ENCODE measurements around the gene PRMT7. TPM values are rescaled to one million over a fixed set of nuclear protein-coding genes. Genes with fewer than 3 reads are reported as not detected.

The PRMT7 gene
- total RNA-seq, 1 experiment from 2014 or later = 46.4 TPM

DNA sequence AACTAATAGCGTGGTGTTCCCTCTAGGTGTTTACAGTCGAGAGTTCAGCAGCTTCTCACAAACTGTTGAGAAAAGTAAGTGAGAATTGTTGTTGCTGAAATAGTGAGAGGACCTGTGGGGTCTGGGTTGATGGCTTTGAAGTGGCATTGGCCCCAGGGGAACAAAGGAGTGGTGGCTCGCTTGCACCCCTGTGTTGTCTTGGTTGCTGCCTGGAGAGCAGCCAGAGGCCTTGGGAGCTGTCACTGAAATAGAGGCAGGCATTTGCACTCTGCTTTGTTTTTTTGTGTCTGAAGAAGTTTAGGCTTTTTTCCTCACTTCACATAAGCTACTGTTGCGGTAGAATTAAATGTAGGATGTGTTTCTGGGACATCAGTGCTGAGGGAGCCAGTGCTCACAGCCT lies 36.8 kb downstream of the PRMT7 start:
- Histone ChIP-seq H3K79me2 (ENCODE audit: low read length) (no peaks in the 10 kb centered on the region), H3K27ac (ENCODE audit: low read length) (no peak overlapping the region), H3K27me3 (ENCODE audit: low read length) (no peaks in the 10 kb centered on the region), H2AFZ (ENCODE audit: low read length) (no peak overlapping the region), H3K4me3 (ENCODE audit: low read length) (no peak overlapping the region), H3K9me2 (replicated peaks; ENCODE audit: low read length) (no peaks in the 10 kb centered on the region), H3K36me3 (ENCODE audit: low read depth, low read length) (no peaks in the 10 kb centered on the region; the same call in 1 of the 2 replicates), H3K9me3 (ENCODE audit: low read length) (no peaks in the 10 kb centered on the region), H3K4me2 (ENCODE audit: low read length) (no peak overlapping the region), H4K20me1 (ENCODE audit: low read length) (no peaks in the 10 kb centered on the region), H3K4me1 (ENCODE audit: insufficient read depth, low read length) (no peaks in the 10 kb centered on the region), H3F3A (ENCODE audit: low read length, unreplicated experiment) (no peaks in the 10 kb centered on the region), H3K9ac (ENCODE audit: low read length) (no peak overlapping the region)
- POLR2A ChIA-PET (ENCODE audit: unreplicated experiment) = no interaction called here
- CTCF ChIA-PET = no interaction called here
- ATAC-seq (no peak), DNase-seq (no peak)
- no TSS peak for BruUV-seq (replicated peaks)
- intact Hi-C loops (cut with micrococcal nuclease) = no loop called here
- TF ChIP-seq EZH2phosphoT487 (IDR thresholded peaks at IDR 0.05; ENCODE audit: borderline replicate concordance, low read length) = no peak

DNA sequence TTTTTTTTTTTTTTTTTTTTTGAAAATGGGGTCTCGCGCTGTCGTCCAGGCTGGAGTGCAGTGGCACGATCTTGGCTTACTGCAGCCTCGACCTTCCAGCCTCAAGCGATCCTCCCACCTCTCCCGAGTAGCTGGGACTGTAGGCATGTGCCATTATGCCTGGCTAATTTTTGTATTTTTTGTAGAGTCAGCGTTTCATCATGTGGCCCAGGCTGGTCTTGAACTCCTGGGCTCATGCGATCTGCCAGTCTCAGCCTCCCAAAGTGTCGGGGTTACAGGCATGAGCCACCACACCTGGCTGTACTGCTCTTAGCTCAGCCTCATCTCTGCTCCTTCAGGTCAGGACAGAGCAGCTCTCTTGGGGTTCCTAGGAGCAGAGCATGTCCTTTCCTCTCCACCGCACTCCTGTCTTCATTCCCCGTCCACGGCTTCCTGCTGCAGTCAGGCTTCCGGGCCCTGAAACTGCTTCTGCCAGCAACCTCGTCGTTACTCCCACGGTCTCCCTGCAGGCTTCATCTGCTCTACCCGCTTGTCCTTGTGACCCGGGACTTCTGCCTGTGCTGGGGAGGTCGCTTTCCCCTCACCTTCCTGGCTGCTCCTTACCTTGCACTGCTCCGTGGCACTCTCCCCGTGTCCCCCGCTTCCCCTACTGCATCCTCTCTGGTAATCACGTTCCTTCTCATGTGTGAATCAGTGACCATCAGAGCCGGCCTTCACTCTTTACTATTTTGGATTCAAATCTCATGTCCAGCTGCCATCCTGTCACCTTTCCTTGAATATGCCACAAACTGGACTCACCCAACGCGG lies 38.0 kb downstream of the PRMT7 start:
- no peak overlapping the region for H3K4me2 ChIP-seq (ENCODE audit: low read length)
- no peaks in the 10 kb centered on the region for H3K9me3 ChIP-seq (ENCODE audit: low read length)
- H2AFZ ChIP-seq (ENCODE audit: low read length) = no peak overlapping the region
- no peaks in the 10 kb centered on the region for H3K4me1 ChIP-seq (ENCODE audit: insufficient read depth, low read length)
- H3K9ac ChIP-seq (ENCODE audit: low read length) = no peak overlapping the region
- H3K36me3 ChIP-seq (ENCODE audit: low read depth, low read length) = no peaks in the 10 kb centered on the region
- no peak for TF ChIP-seq EZH2 (IDR thresholded peaks at IDR 0.05; ENCODE audit: low read length, unreplicated experiment)
- no peak for TF ChIP-seq EZH2phosphoT487 (IDR thresholded peaks at IDR 0.05; ENCODE audit: borderline replicate concordance, low read length)
- TF ChIP-seq, protein P1, sequence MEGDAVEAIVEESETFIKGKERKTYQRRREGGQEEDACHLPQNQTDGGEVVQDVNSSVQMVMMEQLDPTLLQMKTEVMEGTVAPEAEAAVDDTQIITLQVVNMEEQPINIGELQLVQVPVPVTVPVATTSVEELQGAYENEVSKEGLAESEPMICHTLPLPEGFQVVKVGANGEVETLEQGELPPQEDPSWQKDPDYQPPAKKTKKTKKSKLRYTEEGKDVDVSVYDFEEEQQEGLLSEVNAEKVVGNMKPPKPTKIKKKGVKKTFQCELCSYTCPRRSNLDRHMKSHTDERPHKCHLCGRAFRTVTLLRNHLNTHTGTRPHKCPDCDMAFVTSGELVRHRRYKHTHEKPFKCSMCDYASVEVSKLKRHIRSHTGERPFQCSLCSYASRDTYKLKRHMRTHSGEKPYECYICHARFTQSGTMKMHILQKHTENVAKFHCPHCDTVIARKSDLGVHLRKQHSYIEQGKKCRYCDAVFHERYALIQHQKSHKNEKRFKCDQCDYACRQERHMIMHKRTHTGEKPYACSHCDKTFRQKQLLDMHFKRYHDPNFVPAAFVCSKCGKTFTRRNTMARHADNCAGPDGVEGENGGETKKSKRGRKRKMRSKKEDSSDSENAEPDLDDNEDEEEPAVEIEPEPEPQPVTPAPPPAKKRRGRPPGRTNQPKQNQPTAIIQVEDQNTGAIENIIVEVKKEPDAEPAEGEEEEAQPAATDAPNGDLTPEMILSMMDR (conservative IDR thresholded peaks at IDR 0.05; ENCODE audit: low read depth, low read length) = no peak
- BruUV-seq (replicated peaks) = no TSS peak
- no peaks in the 10 kb centered on the region for H3F3A ChIP-seq (ENCODE audit: low read length, unreplicated experiment)
- POLR2A ChIA-PET (ENCODE audit: unreplicated experiment) = no interaction called here
- intact Hi-C loops (cut with micrococcal nuclease) = no loop called here
- H3K27me3 ChIP-seq (ENCODE audit: low read length) = no peaks in the 10 kb centered on the region
- CTCF ChIA-PET = no interaction called here
- no peaks in the 10 kb centered on the region for H4K20me1 ChIP-seq (ENCODE audit: low read length)
- no peaks in the 10 kb centered on the region for H3K9me2 ChIP-seq (replicated peaks; ENCODE audit: low read length)
- H3K27ac ChIP-seq (ENCODE audit: low read length) = no peak overlapping the region
- H3K79me2 ChIP-seq (ENCODE audit: low read length) = no peaks in the 10 kb centered on the region
- no peak overlapping the region for H3K4me3 ChIP-seq (ENCODE audit: low read length)
- ATAC-seq = no peak
- no peak for DNase-seq

DNA sequence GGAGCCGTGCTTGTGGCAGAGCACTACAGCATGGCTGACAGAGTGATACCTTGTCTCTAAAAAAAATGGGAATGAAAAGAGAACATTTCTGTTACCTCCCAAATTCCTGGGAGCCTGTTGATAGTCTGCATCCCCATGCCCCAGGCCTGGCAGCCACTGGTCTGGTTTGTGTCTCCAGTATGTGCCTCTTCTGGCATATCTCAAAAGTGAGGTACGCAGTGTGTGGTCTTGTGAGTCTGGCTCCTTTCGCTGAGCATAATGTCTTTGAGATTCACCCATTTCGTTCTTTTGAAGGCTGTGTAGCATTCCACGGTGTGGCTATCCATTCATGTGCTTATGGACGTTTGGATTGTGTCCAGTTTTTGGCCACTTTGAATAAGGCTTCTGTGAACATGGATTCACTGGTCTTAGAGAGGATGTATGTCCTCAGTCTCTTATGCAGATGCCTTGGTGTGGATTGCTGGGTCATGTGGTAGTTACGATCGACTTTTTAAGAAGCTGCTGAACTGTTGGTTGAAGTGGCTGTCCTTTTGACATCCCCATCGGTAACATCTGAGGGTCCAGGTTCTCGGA lies 39.1 kb downstream of the PRMT7 start:
- Histone ChIP-seq H3K27me3 (ENCODE audit: low read length) (no peaks in the 10 kb centered on the region), H4K20me1 (ENCODE audit: low read length) (no peaks in the 10 kb centered on the region), H3K27ac (ENCODE audit: low read length) (no peak overlapping the region), H3K4me1 (ENCODE audit: insufficient read depth, low read length) (no peaks in the 10 kb centered on the region), H3K9ac (ENCODE audit: low read length) (no peak overlapping the region), H2AFZ (ENCODE audit: low read length) (no peak overlapping the region), H3K9me3 (ENCODE audit: low read length) (no peaks in the 10 kb centered on the region), H3K9me2 (replicated peaks; ENCODE audit: low read length) (no peaks in the 10 kb centered on the region), H3K36me3 (ENCODE audit: low read depth, low read length) (no peaks in the 10 kb centered on the region), H3F3A (ENCODE audit: low read length, unreplicated experiment) (no peaks in the 10 kb centered on the region), H3K4me2 (ENCODE audit: low read length) (no peak overlapping the region), H3K4me3 (ENCODE audit: low read length) (no peak overlapping the region), H3K79me2 (ENCODE audit: low read length) (no peaks in the 10 kb centered on the region)
- BruUV-seq (replicated peaks) = no TSS peak
- POLR2A ChIA-PET (ENCODE audit: unreplicated experiment) = no interaction called here
- ATAC-seq (no peak), DNase-seq (no peak)
- TF ChIP-seq, protein P1 (conservative IDR thresholded peaks at IDR 0.05; ENCODE audit: low read depth, low read length) = no peak
- TF ChIP-seq EZH2phosphoT487 (IDR thresholded peaks at IDR 0.05; ENCODE audit: borderline replicate concordance, low read length) = no peak
- no peak for TF ChIP-seq EZH2 (IDR thresholded peaks at IDR 0.05; ENCODE audit: low read length, unreplicated experiment)
- intact Hi-C loops (cut with micrococcal nuclease) = no loop called here
- CTCF ChIA-PET = no interaction called here
